Liver (tissue), 9 donors: ENCODE data around the gene PI4K2A. TPM values are rescaled to one million over a fixed set of nuclear protein-coding genes. Genes with fewer than 3 reads are reported as not detected.

Experiments
- DNase-seq: peaks from one replicate; pipeline ENCODE4 v3.0.0-alpha.2; 2017; ENCODE audit warnings: low spot score
- H3K27ac ChIP-seq, 2 donors: one replicate each; pipeline ENCODE4 v1.7.0; 2013; ENCODE audit warnings: inconsistent platforms in 2 of 2, low read length in 2 of 2, control low read depth in 1 of 2, low read depth in 1 of 2, mild to moderate bottlenecking in 1 of 2
- H3K27me3 ChIP-seq, 4 donors: one replicate each; pipeline versions ENCODE4 v1.6.1 to v1.7.0; 2013; ENCODE audit warnings: low read length in 3 of 4, inconsistent platforms in 1 of 4, mild to moderate bottlenecking in 1 of 4, moderate library complexity in 1 of 4; ENCODE audit not compliant: control insufficient read depth in 4 of 4, insufficient read depth in 4 of 4
- H3K36me3 ChIP-seq, 4 donors: one replicate each; pipeline versions ENCODE4 v1.6.1 to v1.7.0; 2013; ENCODE audit warnings: low read length in 3 of 4, mild to moderate bottlenecking in 3 of 4, low read depth in 1 of 4, moderate library complexity in 1 of 4; ENCODE audit not compliant: control insufficient read depth in 4 of 4, insufficient read depth in 3 of 4
- H3K4me1 ChIP-seq, 4 donors: one replicate each; pipeline versions ENCODE4 v1.6.1 to v1.7.0; 2013; ENCODE audit warnings: low read length in 3 of 4, mild to moderate bottlenecking in 3 of 4, moderate library complexity in 1 of 4; ENCODE audit not compliant: control insufficient read depth in 4 of 4, insufficient read depth in 4 of 4
- H3K4me3 ChIP-seq, 3 donors: one replicate each; pipeline versions ENCODE4 v1.6.1 to v1.7.0; 2013; ENCODE audit warnings: low read length in 3 of 3, control low read depth in 1 of 3, low read depth in 1 of 3, mild to moderate bottlenecking in 1 of 3
- H3K9ac ChIP-seq, 2 donors: one replicate each; pipeline ENCODE4 v1.7.0; 2013; ENCODE audit warnings: low read length in 2 of 2, mild to moderate bottlenecking in 2 of 2, moderate library complexity in 2 of 2, control low read depth in 1 of 2, low read depth in 1 of 2
- H3K9me3 ChIP-seq, 4 donors: one replicate each; pipeline versions ENCODE4 v1.6.1 to v1.7.0; 2013; ENCODE audit warnings: low read length in 3 of 4; ENCODE audit not compliant: control insufficient read depth in 4 of 4
- EGR1 ChIP-seq, 2 donors: IDR thresholded peaks; 2 replicates each; pipeline ENCODE4 v1.6.1; 2016 to 2018; ENCODE audit warnings: antibody characterized with exemption in 2 of 2, low read depth in 2 of 2
- FOXA1 ChIP-seq: IDR thresholded peaks from 2 replicates; pipeline ENCODE4 v1.6.1; 2016; ENCODE audit warnings: antibody characterized with exemption
- FOXA2 ChIP-seq: IDR thresholded peaks from 2 replicates; pipeline ENCODE4 v1.6.1; 2016; ENCODE audit warnings: antibody characterized with exemption
- GABPA ChIP-seq, 2 donors: IDR thresholded peaks in 1 of 2; conservative IDR thresholded peaks in 1 of 2; 2 replicates each; pipeline ENCODE4 v1.6.1; 2016; ENCODE audit warnings: antibody characterized with exemption in 2 of 2, mild to moderate bottlenecking in 1 of 2, moderate library complexity in 1 of 2
- HNF4A ChIP-seq, 2 donors: conservative IDR thresholded peaks; 2 replicates each; pipeline ENCODE4 v1.6.1; 2016; ENCODE audit warnings: antibody characterized with exemption in 2 of 2, mild to moderate bottlenecking in 2 of 2
- HNF4G ChIP-seq: IDR thresholded peaks from 2 replicates; pipeline ENCODE4 v1.6.1; 2016; ENCODE audit warnings: antibody characterized with exemption
- JUND ChIP-seq, 2 donors: IDR thresholded peaks; 2 replicates each; pipeline ENCODE4 v1.6.1; 2016; ENCODE audit warnings: antibody characterized with exemption in 2 of 2
- NR2F2 ChIP-seq: IDR thresholded peaks from 2 replicates; pipeline ENCODE4 v1.6.1; 2016; ENCODE audit warnings: antibody characterized with exemption
- RAD21 ChIP-seq, 2 donors: IDR thresholded peaks; 2 replicates each; pipeline ENCODE4 v1.6.1; 2016; ENCODE audit warnings: antibody characterized with exemption in 2 of 2, mild to moderate bottlenecking in 2 of 2
- RXRA ChIP-seq, 2 donors: IDR thresholded peaks; 2 replicates each; pipeline ENCODE4 v1.6.1; 2017 to 2018; ENCODE audit warnings: antibody characterized with exemption in 2 of 2, mild to moderate bottlenecking in 1 of 2
- SP1 ChIP-seq: IDR thresholded peaks from 2 replicates; pipeline ENCODE4 v1.6.1; 2018; ENCODE audit warnings: antibody characterized with exemption, mild to moderate bottlenecking
- TAF1 ChIP-seq: conservative IDR thresholded peaks from 2 replicates; pipeline ENCODE4 v1.6.1; 2016; ENCODE audit warnings: antibody characterized with exemption, mild to moderate bottlenecking
- YY1 ChIP-seq: IDR thresholded peaks from 2 replicates; pipeline ENCODE4 v1.6.1; 2016; ENCODE audit warnings: antibody characterized with exemption, mild to moderate bottlenecking
- WGBS: extraction: QIAGEN DNeasy Blood & Tissue Kit; methylation state at CpG from one replicate; pipeline ENCODE4 v1.1.7; 2013; 5-methylcytosine and 5-hydroxymethylcytosine counted together
- polyA plus RNA-seq, 2 donors: library from polyadenylated mRNA; stranded (reverse) in 1 of 2; unstranded in 1 of 2; fragments of 200-250 nt in 1 of 2; fragments of >200 nt in 1 of 2; fragmentation: Nextera tagmentation in 1 of 2; extraction: Ambion mirVana in 1 of 2; gene quantifications; one replicate each; pipeline versions ENCODE4 v1.2.1 to v1.2.3, GENCODE V29; 2013 to 2015
- total RNA-seq, 2 donors: library from RNA; depleted of rRNA; stranded (reverse); fragments of >200 nt; gene quantifications; one replicate each; pipeline ENCODE4 v1.2.3, GENCODE V29; 2014
- TF ChIP-seq, protein P1 (sequence below): IDR thresholded peaks from 2 replicates; pipeline ENCODE4 v1.6.1; 2016; ENCODE audit warnings: antibody characterized with exemption
- TF ChIP-seq, protein P2 (sequence below): IDR thresholded peaks from 2 replicates; pipeline ENCODE4 v1.6.1; 2016; ENCODE audit warnings: antibody characterized with exemption, mild to moderate bottlenecking
- TF ChIP-seq, protein P3 (sequence below): IDR thresholded peaks from 2 replicates; pipeline ENCODE4 v1.6.1; 2016; ENCODE audit warnings: antibody characterized with exemption
- TF ChIP-seq, protein P4 (sequence below): fragments of 150-350 bp; IDR thresholded peaks from 2 replicates; pipeline ENCODE4 v1.5.1; 2017; ENCODE audit warnings: improper control_type of control experiment, low read depth, low read length; ENCODE audit not compliant: missing input control
- TF ChIP-seq, protein P5 (sequence below): IDR thresholded peaks from 2 replicates; pipeline ENCODE4 v1.6.1; 2016; ENCODE audit warnings: antibody characterized with exemption
- donor health status: healthy.
- donor health status: healthy.
- donor health status: healthy.
- donor health status: healthy.
- donor health status: healthy.

The PI4K2A gene
- total and polyA plus RNA-seq, 4 donors = 4.4 to 17.6 (median 11.2) TPM

DNA sequence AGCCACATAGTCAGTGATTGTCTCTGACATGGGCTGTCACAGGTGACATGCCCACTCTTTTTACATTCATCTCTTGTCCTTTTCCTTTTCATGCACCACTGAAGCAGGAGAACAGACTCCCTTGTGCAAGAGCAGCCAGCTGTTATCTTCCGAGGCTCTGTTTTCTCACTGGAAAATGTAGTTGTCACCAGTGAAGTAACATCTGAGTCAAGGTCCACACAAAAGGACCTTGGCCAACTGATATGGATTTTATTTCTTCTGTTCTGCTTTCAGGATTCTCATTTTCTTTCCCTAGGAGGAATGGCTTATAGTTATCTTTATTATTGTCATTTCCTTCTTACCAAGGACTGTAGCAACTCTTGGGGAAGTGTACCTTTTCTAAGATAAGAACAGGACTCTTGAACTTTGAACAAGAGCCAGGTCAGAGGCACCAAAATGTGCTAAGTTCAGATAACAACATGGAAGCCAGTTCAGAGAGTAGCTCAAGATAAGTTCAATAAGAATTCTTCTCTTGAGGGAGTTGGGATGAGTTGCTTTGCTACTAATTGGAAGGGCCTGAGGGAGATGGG is 23.9 kb downstream of the PI4K2A start:
- Histone ChIP-seq H3K9me3 (no peaks in the 10 kb centered on the region), H3K27ac (peak overlapping the region in 1 of 2 donors; percentile 34), H3K36me3 (peaks cover 0 to 5% (median 4%) of the 10 kb centered on the region in 4 donors), H3K27me3 (no peaks in the 10 kb centered on the region), H3K9ac (no peak overlapping the region), H3K4me1 (peaks cover 0 to 21% (median 11%) of the 10 kb centered on the region in 4 donors), H3K4me3 (no peak overlapping the region)
- TF ChIP-seq NR2F2 (peak; percentile 33), HNF4A (conservative IDR thresholded peaks at IDR 0.05) (peak; percentile 97 to 98), HNF4G (peak; percentile 83), RXRA (IDR thresholded peaks at IDR 0.05) (peak in 1 of 2 donors; percentile 79), JUND (IDR thresholded peaks at IDR 0.05) (peak in 1 of 2 donors; percentile 88), GABPA (IDR thresholded peaks at IDR 0.05 in 1 of 2, conservative IDR thresholded peaks at IDR 0.05 in 1 of 2) (peak in 1 of 2 donors; percentile 60), YY1 (peak; percentile 80), TAF1 (no peak), FOXA2 (no peak), RAD21 (IDR thresholded peaks at IDR 0.05) (peak in 1 of 2 donors; percentile 31), EGR1 (IDR thresholded peaks at IDR 0.05; ENCODE audit: low read depth in 2 of 2) (peak in 1 of 2 donors; percentile 84), SP1 (peak; percentile 74), FOXA1 (peak; percentile 16)
- TF ChIP-seq, protein P1, sequence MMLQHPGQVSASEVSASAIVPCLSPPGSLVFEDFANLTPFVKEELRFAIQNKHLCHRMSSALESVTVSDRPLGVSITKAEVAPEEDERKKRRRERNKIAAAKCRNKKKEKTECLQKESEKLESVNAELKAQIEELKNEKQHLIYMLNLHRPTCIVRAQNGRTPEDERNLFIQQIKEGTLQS = peak; percentile 39
- TF ChIP-seq, protein P2, sequence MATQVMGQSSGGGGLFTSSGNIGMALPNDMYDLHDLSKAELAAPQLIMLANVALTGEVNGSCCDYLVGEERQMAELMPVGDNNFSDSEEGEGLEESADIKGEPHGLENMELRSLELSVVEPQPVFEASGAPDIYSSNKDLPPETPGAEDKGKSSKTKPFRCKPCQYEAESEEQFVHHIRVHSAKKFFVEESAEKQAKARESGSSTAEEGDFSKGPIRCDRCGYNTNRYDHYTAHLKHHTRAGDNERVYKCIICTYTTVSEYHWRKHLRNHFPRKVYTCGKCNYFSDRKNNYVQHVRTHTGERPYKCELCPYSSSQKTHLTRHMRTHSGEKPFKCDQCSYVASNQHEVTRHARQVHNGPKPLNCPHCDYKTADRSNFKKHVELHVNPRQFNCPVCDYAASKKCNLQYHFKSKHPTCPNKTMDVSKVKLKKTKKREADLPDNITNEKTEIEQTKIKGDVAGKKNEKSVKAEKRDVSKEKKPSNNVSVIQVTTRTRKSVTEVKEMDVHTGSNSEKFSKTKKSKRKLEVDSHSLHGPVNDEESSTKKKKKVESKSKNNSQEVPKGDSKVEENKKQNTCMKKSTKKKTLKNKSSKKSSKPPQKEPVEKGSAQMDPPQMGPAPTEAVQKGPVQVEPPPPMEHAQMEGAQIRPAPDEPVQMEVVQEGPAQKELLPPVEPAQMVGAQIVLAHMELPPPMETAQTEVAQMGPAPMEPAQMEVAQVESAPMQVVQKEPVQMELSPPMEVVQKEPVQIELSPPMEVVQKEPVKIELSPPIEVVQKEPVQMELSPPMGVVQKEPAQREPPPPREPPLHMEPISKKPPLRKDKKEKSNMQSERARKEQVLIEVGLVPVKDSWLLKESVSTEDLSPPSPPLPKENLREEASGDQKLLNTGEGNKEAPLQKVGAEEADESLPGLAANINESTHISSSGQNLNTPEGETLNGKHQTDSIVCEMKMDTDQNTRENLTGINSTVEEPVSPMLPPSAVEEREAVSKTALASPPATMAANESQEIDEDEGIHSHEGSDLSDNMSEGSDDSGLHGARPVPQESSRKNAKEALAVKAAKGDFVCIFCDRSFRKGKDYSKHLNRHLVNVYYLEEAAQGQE = peak; percentile 45
- TF ChIP-seq, protein P3, sequence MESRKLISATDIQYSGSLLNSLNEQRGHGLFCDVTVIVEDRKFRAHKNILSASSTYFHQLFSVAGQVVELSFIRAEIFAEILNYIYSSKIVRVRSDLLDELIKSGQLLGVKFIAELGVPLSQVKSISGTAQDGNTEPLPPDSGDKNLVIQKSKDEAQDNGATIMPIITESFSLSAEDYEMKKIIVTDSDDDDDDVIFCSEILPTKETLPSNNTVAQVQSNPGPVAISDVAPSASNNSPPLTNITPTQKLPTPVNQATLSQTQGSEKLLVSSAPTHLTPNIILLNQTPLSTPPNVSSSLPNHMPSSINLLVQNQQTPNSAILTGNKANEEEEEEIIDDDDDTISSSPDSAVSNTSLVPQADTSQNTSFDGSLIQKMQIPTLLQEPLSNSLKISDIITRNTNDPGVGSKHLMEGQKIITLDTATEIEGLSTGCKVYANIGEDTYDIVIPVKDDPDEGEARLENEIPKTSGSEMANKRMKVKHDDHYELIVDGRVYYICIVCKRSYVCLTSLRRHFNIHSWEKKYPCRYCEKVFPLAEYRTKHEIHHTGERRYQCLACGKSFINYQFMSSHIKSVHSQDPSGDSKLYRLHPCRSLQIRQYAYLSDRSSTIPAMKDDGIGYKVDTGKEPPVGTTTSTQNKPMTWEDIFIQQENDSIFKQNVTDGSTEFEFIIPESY = peak; percentile 37
- TF ChIP-seq, protein P4, sequence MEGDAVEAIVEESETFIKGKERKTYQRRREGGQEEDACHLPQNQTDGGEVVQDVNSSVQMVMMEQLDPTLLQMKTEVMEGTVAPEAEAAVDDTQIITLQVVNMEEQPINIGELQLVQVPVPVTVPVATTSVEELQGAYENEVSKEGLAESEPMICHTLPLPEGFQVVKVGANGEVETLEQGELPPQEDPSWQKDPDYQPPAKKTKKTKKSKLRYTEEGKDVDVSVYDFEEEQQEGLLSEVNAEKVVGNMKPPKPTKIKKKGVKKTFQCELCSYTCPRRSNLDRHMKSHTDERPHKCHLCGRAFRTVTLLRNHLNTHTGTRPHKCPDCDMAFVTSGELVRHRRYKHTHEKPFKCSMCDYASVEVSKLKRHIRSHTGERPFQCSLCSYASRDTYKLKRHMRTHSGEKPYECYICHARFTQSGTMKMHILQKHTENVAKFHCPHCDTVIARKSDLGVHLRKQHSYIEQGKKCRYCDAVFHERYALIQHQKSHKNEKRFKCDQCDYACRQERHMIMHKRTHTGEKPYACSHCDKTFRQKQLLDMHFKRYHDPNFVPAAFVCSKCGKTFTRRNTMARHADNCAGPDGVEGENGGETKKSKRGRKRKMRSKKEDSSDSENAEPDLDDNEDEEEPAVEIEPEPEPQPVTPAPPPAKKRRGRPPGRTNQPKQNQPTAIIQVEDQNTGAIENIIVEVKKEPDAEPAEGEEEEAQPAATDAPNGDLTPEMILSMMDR = no peak
- TF ChIP-seq, protein P5, sequence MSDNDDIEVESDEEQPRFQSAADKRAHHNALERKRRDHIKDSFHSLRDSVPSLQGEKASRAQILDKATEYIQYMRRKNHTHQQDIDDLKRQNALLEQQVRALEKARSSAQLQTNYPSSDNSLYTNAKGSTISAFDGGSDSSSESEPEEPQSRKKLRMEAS = peak; percentile 81
- no peak for DNase-seq
- WGBS = 19% methylated on average over 1 of the region's 1 CpG
